Sigmoid colon (tissue), 4 donors: Measurements from ENCODE around the gene KRT36.

Experiments used
- CTCF ChIP-seq, 4 experiments: fragments of 450-650 bp in 3 of 4; fragments of 200-600 bp in 1 of 4; IDR thresholded peaks; one replicate each; pipeline ENCODE4 v1.5.1; 2016 to 2019; ENCODE audit warnings: antibody characterized with exemption in 4 of 4, mild to moderate bottlenecking in 3 of 4, moderate library complexity in 2 of 4
- EP300 ChIP-seq, 4 donors: sonication (generic); formaldehyde crosslinking; IDR thresholded peaks; one replicate each; pipeline ENCODE4 v1.6.1; 2017; ENCODE audit warnings: antibody characterized with exemption in 4 of 4
- POLR2A ChIP-seq, 2 donors: fragments of 450-650 bp; IDR thresholded peaks; one replicate each; pipeline ENCODE4 v1.6.1; 2016; ENCODE audit warnings: antibody characterized with exemption in 2 of 2, mild to moderate bottlenecking in 2 of 2, moderate library complexity in 2 of 2
- POLR2AphosphoS5 ChIP-seq, 4 donors: sonication (generic); formaldehyde crosslinking; IDR thresholded peaks; one replicate each; pipeline ENCODE4 v1.6.1; 2017; ENCODE audit warnings: antibody characterized with exemption in 4 of 4

GRCh38 chr17:41510251-41511065 is 20.7 kb upstream of the KRT36 start:
- TF ChIP-seq POLR2AphosphoS5 (IDR thresholded peaks at IDR 0.05) (no peak), POLR2A (IDR thresholded peaks at IDR 0.05) (no peak), CTCF (IDR thresholded peaks at IDR 0.05) (no peak), EP300 (IDR thresholded peaks at IDR 0.05) (no peak)
